ENCODE data around the gene CCDC121.
"Not testable (repeated sequence)": the region's sequence is repeated elsewhere in the genome, so short reads cannot be mapped to it uniquely, and the experiment has no call there.

CCDC121 gene

GRCh38 chr2:27636766-27637165 is 8.0 kb upstream of the CCDC121 start:
- DNase-seq (ENCODE audit: low read depth), result no peak

- DNase-seq (ENCODE audit: low read depth), result no peak
Observed at GRCh38 chr2:27634291-27634690, 5.5 kb upstream of the CCDC121 start.

GRCh38 chr2:27630257-27630656 is 1.4 kb upstream of the CCDC121 start:
- not testable (repeated sequence) for DNase-seq (ENCODE audit: low read depth)

- peak; percentile 33 for DNase-seq (ENCODE audit: low read depth)
Observed at GRCh38 chr2:27627963-27628766, 647 bp downstream of the CCDC121 start.

DNA sequence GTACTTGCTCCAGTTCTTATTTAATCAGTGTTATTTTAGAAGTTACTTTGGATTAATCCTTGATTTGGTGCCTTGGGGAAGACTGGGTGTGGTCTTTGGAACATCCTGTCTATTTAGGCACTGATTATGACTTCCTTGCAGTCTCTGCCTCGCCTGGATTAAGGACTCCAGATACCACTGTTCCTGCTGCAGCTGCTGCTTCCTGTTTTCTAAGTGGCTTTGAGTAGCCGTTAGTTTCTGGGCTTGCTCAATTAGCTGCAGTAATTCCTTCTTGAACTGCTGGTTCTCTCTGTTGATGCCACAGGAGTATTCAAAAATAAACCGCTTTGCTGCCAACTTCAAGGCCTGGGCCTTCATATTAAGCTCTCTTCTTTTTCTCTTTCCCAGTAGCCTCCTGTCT is 1.9 kb downstream of the CCDC121 start:
- DNase-seq (ENCODE audit: low read depth), result not testable (repeated sequence)

DNA sequence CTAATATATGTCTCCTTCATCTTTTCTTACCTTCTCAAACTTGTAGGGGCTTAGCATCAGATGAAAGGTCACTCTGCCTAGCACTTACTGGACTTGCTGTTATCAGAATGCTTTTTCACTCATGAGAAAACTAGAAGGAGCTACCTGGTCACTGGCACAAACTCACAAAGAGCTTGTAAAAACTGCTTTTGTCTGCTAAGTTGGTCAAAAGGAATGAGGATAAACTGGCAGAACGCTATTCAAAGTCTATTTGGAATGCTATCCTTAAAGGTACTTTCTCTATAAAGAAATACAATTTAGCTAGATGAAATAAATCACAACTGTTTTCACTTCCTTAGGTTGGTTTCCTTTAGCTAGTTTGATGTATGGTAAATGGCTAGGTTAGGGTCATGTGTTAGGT is 2.5 kb downstream of the CCDC121 start:
- not testable (repeated sequence) for DNase-seq (ENCODE audit: low read depth)

- DNase-seq (ENCODE audit: low read depth), result no peak
Observed at GRCh38 chr2:27624943-27625342, 3.9 kb downstream of the CCDC121 start.

- DNase-seq (ENCODE audit: low read depth), result no peak
Observed at GRCh38 chr2:27622921-27623384, 5.9 kb downstream of the CCDC121 start.

DNA sequence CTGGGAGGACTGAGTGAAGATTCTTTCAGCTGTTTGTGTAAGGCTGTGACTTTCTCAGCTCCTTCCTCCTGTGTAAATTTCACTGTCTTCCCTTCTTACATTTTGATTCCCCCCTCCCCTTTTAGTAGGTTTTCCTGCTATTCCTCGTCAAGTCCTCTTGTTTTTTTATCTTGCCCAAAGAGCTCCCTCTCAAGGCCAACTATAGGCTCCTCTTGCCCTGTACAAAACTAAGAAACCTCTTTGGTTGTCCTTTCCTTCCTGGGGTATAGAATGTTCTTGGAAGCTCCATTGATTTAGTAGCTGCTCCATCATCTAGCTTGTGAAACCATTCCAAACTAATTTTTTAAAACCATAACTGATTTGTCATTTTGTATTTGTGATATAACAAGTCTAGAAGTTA is 7.3 kb downstream of the CCDC121 start:
- no peak for DNase-seq (ENCODE audit: low read depth)

DNA sequence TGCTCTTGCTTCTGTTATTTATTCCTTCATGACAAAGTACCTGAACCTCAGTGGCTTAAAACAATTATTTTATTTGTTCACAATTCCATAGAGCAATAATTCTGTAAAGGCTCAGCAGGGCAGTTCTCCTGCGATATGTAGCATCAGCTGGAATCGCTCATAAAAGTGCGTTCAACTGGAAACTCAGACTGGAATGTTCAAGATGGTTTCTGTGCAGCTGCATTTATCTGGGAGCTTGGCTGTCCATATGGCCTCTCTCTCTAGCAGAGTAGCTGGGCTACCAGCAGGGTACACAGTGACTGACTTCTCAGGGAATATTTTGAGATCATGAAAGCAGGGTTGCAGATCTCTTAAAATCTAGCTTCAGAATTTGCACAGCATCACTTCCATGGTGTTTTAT is 13.5 kb downstream of the CCDC121 start:
- no peak for DNase-seq (ENCODE audit: low read depth)

- no peak for DNase-seq (ENCODE audit: low read depth)
Observed at GRCh38 chr2:27613985-27614384, 14.8 kb downstream of the CCDC121 start.

GRCh38 chr2:27606611-27607010 is 22.2 kb downstream of the CCDC121 start:
- no peak for DNase-seq (ENCODE audit: low read depth)

- no peak for DNase-seq (ENCODE audit: low read depth)
Observed at GRCh38 chr2:27596627-27597026, 32.2 kb downstream of the CCDC121 start.

DNA sequence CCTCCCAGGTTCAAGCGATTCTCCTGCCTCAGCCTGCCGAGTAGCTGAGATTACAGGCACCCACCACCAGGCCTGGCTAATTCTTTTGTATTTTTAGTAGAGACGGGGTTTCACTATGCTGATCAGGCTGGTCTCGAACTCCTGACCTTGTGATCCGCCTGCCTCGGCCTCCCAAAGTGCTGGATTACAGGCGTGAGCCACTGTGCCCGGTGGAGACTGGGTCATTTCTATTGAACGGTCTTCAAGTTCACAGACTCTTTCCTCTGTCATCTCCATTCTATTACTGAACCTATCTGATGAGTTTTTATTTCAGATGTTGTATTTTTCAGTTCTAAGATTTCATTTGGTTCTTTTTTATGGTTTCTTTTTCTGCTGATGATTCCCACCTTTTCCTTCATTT is 33.4 kb downstream of the CCDC121 start:
- DNase-seq (ENCODE audit: low read depth), result not testable (repeated sequence)

GRCh38 chr2:27594020-27594703 is 34.6 kb downstream of the CCDC121 start:
- DNase-seq (ENCODE audit: low read depth), result not testable (repeated sequence)

DNA sequence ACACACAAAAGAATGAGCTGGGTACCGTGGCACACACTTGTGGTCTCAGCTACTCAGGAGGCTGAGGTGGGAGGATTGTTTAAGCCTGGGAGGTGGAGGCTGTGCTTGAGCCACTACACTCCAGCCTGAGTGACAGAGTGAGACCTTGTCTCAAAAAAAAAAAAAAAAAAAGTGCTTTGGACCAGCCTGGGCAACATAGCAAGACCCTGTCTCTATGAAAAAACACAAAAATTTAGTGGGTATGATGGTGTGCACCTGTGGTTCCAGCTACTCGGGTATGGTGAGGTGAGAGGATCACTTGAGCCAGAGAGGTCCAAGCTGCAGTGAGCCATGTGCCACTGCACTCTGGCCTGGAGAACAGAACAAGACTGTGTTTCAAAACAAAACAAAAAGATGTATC is 35.6 kb downstream of the CCDC121 start:
- no peak for DNase-seq (ENCODE audit: low read depth)

- DNase-seq (ENCODE audit: low read depth), result no peak
Observed at GRCh38 chr2:27591745-27592144, 37.1 kb downstream of the CCDC121 start.

DNA sequence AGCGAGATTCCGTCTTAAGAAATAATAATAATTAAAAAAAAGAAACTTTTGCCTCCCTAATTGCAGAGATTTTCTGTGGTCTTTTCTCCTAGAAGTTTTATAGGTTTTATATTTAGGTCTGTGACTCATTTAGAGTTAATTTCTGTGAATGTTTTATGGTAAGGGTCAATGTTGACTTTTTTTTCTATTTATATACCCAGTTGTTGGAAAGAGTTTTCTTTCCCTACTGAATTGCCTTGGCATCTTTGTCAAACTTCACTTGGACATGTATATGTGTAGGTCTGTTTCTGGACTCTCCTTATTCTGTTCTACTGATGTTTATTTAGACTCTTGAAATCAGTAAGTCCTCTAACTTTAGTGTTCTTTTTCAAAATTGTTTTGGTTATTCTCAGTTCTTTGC is 40.5 kb downstream of the CCDC121 start:
- DNase-seq (ENCODE audit: low read depth), result no peak

DNA sequence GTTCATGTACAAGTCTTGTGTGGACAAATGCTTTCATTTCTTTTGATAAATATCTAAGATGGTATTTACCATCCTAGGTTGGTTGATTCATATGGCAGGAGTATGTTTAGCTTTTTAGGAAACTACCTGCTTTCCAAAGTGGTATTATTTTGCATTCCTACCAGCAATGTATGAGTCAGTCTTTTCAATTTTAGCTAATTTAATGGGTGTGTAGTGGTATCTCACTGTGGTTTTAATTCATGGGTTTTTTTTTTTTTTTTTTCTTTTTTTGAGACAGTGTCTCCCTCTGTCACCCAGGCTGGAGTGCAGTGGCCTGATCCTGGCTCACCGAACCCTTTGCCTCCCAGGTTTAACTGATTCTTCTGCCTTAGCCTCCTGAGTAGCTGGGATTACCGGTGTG is 41.8 kb downstream of the CCDC121 start:
- DNase-seq (ENCODE audit: low read depth), result no peak

GRCh38 chr2:27584597-27584996 is 44.2 kb downstream of the CCDC121 start:
- DNase-seq (ENCODE audit: low read depth), result no peak

DNA sequence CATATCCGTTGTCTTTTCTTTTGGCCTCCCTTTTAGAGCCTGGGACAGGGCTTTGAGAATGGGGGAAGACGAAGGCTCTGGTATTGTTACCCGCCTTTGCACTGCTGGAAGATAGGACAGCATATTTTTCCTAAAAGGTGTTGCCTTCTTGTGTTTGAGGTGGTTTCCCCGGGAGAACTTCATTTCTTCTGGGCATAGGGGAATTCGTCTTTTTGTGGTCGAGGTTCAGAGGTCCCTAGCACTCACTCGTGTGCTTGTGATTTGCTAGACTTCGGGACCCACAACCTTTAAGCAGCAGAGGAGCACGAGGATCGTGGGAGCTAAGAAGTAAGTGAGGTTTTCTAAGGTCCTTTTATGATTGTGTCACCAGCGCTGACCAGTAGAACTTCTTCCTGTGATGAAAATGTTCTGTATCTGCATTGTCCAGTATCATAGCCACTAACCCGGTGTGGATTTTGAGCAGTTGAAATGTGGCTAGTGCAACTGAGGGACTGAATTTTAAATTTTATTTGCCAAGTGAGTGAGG is 45.4 kb downstream of the CCDC121 start:
- DNase-seq (ENCODE audit: low read depth), result no peak

DNA sequence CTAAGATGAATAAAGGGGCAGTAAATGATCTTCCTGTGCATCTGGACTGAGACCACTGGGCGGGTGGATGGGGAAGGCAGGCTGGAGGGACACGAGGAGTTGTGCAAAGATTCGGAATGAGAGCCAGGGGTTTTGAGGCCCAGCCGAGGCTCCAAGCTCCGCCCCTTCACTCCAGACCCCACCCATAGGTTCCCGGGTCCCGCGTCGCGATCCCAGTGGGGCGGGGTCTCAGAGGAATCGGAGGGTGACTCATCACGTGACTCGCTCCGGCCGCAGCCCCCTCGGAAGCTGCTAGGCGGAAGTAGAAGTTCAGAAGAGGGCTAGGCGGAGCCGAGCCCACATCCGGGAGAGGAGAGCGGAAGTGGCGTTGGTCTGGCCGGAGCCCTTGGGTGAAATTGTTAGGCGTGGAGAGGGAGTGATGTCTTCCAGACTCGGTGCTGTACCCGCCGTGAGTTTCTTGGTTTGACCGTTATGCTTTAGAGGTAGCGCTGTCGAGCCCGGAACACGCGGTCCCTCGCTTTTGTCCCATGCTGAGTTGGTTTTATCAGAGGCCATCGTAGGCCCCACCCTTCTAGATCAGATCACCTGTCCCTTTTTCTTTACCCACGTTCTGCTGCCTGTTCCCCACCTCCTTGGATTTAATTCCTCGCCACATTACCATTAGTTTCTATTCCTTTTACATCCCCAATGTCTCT is 46.0 kb downstream of the CCDC121 start, which contains the start of gene ZNF512:
Gene ZNF512 (plus strand): TSS at position 348 of the 695 bp plus-strand sequence. CDS start 71 bp downstream, at position 419.
- DNase-seq (ENCODE audit: low read depth), result peak; percentile 65
